Stimulated activated naive CD4-positive, alpha-beta T cell treated with Interleukin-2 at 50 U/mL for 16 hours (primary cell): ENCODE measurements around the gene MARCHF9.
A peak's percentile ranks its signal among the peaks of the same experiment; 100 is the strongest.
"Not testable (repeated sequence)": the region's sequence is repeated elsewhere in the genome, so short reads cannot be mapped to it uniquely, and the experiment has no call there.

Experiments
- DNase-seq: peaks from one replicate; lab custom pipeline; 2025; lab: John Stamatoyannopoulos, UW

The MARCHF9 gene

DNA sequence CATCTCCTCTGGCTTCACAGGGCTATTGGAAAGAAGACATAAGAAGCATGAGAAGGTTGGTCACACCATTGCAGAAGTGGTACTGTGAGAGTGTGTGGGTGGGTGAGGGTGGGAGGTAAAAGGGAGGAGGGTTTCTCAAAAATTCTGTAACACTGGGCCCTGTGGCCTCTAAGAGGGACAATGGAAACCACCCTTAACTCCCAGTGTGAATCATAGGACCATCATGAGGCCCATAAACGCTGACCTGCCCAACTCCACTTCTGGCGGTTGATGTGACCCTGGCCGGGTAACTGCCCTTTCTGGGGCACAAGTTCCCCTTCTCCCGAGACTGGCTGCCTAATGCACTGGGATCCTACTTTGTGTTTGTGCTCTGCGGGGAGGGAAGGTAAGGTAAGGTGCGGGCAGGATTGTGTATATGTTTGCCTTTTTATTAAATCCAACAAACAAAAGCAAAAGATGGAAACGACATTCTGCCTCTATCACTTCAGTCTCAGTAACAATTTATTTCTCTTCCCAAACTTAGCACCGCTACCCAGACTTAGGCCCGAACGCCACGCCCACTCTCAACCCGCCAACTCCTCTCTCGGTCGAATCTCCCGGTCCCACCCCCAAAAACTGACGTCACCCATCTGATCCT is 16.5 kb downstream of the MARCHF9 start:
- DNase-seq, result peak; percentile 90

DNA sequence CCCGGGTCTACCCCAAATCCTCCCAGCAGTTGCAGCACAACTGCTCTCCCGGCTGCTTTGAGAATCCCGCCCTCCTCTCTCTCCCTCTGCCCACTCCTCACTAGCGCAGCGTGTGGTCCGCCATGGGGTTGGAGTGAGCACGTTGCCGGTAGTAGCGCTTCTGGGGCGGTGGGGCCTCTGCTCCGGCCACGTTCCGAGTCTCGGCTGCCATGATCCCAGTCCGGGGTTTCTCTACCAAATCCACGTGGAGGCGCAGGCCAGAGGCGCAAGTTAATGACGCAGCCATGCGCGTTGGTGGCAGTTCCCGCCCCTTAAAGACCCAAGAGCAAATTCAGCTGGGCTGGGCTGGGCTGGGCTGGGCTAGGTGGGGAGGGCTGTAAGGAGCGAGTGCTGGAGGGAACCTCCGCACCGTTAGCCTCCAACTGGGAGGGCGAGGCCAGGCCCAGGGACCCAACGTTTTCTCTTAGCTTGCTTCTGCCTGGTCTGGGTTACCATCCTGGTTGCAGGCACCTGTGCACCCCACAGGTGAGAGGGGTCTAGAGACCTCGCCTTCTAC is 17.0 kb downstream of the MARCHF9 start, which contains the start of gene METTL1:
Gene METTL1 (minus strand): TSS at position 233 of the 556 bp plus-strand sequence. CDS start 22 bp downstream, at position 211.
- peak; percentile 95 for DNase-seq

- peak; percentile 52 for DNase-seq
These were observed 17.8 kb downstream of the MARCHF9 start, which contains the start of gene EEF1AKMT3 for GRCh38 chr12:57772429-57773322. EEF1AKMT3 (plus strand) TSS chr12:57772614; CDS start chr12:57772725, 111 bp downstream.

DNA sequence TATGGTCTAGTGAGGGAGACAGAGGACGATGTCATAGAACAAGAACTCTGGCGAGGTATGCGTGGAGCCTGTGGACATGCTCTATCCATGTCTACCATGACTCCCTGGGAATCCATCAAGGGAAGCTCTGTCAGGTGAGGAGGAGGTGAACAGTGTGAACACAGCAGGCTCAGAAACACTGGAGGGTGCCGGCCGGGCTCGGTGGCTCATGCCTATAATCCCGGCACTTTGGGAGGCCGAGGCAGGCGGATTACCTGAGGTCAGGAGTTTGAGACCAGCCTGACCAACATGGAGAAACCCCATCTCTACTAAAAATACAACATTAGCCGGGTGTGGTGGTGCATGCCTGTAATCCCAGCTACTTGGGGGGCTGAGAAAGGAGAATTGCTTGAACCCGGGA is 19.7 kb downstream of the MARCHF9 start:
- not testable (repeated sequence) for DNase-seq

DNA sequence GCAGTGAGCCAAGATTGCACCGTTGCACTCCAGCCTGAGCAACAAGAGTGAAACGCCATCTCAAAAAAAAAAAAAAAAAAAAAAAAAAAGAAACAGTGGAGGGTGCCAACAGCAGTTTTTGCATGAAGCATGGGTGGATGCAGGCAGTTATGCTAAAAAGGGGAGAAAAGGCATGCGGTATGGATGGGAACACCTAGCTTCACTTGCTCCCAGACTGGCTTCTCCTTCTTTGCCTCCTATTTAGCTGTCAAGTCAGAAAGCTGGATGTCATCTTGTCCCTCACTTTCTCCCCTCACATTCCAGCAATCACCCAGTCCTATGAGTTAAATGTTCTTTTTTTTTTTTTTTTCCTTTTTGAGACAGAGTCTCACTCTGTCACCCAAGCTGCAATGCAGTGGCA is 20.1 kb downstream of the MARCHF9 start:
- no peak for DNase-seq

DNA sequence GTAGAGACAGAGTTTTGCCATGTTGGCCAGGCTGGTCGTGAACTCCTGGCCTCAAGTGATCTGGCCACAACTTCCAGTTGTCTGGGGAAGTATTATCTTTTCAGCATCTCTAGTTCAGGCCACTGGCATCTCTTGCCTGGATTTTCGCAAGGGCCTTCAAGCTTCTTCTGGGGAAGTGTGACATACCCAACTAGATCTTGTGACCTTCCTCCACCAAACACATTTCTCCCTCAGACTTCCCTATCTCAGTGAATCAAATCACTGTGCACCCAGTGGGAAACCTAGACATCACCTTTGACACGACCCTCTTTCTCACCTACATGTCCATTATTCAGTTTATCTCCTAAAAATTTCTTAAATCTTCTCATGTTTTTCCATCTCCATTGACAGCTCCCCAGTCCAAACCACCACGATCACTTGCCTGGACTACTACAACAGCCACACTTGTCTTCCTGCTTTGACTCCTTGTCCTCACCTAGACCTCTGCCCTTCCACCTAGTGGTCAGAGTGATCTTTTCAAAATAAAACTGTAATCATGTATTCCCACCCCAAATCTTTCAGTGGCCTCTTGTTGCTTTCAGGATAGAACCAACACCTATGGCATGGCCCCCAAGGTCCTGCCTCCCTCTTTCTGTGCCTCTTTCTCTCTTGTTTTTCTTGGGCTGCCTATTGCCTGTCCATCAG is 20.8 kb downstream of the MARCHF9 start:
- no peak for DNase-seq

GRCh38 chr12:57776247-57776587 is 21.3 kb downstream of the MARCHF9 start:
- DNase-seq, result no peak

GRCh38 chr12:57777367-57777766 is 22.5 kb downstream of the MARCHF9 start:
- no peak for DNase-seq

DNA sequence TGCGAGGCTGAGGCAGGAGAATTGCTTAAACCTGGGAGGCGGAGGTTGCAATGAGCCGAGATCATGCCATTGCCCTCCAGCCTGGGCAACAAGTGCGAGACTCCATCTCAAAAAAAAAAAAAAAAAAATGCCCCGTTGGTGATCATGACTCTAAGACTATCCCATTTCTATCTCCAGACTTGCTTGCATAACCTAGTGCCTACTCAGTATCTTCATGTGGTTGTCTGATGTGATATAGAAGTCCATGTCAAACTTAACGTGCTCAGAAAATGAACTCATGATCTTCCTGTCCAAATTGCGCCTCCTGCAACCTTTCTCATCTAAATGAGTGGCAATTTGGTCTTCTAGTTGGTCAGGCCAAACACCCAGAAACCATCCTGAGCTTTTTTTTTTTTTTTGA is 23.0 kb downstream of the MARCHF9 start:
- DNase-seq, result no peak

DNA sequence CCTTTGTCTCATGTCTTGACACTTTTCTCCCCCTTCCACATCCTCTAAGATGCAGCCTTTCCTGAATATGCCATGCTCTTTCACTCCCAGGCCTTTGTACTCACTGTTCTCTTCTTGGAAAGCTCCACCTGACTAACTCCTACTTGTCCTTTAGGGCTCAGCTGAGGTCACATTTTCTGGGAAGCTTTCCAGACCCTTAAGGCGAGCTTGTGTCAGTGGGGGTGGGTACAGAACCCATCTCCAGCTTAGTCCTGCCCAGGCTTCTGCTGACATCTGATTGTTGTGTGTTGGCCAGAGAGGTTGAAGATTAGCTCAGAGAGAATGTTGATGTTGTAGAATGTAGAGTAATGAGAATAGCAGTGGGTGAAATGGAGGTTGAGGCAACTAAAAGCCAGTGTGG is 24.8 kb downstream of the MARCHF9 start:
- no peak for DNase-seq

DNA sequence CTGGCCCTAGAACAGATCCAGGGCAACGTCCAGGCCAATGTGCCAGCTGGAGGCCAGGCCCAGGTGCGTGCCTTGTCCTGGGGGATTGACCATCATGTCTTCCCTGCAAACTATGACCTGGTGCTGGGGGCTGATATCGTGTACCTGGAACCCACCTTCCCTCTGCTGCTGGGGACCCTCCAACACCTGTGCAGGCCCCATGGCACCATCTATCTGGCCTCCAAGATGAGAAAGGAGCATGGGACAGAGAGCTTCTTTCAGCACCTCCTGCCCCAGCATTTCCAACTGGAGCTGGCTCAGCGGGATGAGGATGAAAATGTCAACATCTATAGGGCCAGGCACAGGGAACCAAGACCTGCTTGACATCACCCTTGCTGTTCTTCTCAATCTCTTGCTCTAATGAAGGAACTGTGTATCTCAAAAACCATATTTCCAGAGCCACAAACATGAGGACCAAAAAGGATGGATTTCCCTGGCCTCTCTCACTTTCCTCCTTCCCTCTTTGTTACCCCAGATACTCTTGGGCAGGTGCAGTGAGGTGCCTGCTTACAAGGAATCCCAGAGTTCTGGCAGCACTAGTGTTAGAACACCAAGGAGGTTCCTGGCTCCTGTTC is 25.5 kb downstream of the MARCHF9 start:
- no peak for DNase-seq

- no peak for DNase-seq
These were observed 26.3 kb downstream of the MARCHF9 start for GRCh38 chr12:57781244-57781643.

DNA sequence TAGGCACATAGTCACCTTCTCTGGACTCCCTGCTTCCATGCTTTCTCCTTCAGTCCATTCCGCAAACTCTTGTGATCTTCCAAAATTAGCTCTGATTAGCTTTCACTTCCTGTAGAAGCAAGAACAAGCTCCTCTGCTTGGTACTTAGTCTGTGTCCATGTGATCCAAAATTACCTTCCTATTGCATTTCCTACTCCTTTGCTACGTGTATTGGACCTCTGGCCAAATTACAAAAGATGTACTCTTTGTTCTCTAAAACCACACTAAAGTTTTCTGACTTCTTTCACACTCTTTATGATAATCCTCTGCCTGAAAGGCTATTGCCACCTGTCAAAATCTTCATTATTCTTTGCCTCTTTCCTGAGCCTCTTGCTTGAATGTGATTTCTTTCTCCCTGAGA is 26.9 kb downstream of the MARCHF9 start:
- DNase-seq, result no peak

GRCh38 chr12:57782243-57782607 is 27.3 kb downstream of the MARCHF9 start:
- DNase-seq, result no peak

DNA sequence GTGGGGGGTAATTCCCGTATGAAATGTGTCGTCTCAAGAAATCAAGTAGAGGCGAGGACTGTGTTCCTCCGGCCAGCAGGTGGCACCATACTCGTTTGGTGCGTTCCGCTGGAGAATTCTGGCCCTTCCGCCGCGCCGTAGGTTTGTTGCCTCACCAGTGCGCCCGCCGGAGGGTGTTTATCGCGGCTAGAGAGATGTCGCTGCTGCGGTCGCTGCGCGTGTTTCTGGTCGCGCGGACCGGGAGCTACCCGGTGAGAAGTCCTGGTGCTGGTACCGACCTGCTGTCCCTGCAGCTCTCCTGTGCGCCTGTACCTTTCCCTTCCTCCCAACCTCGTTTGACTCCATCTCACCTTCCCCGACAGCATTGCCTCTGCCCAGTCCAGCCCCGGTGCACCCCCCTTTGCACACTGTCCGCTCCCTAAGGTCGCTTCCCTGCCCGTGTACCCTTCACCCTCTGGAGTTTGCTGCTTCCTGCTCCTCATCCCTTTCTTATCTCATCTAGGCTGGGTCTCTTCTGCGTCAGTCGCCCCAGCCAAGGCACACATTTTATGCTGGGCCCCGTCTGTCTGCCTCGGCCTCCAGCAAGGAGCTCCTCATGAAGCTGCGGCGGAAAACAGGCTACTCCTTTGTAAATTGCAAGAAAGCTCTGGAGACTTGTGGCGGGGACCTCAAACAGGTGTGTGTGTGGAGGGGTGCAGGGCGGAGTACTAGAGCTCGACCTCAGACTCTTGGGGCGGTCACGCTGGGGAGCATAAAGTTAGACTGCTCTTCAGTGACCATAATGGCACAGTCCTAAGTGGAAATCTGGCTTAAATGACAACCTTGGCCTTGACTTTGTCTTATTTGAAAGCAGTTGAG is 27.9 kb downstream of the MARCHF9 start, which contains the start of gene TSFM:
Gene TSFM (plus strand): TSS at position 180 of the 858 bp plus-strand sequence. CDS start 15 bp downstream, at position 195.
- DNase-seq, result peak; percentile 96

DNA sequence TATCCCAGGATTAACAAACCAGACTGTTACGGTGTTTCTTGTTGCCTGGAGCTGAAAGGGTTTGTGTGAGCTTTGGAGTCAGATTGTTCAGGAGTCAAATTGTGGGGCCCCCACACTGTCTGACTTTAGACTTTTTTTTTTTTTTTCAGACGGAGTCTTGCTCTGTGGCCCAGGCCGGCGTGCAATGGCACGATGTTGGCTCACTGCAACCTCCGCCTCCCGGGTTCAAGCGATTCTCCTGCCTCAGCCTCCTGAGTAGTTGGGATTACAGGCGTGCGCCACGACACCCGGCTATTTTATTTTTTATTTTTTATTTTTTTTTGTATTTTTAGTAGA is 28.5 kb downstream of the MARCHF9 start:
- no peak for DNase-seq

GRCh38 chr12:57783861-57784260 is 29.0 kb downstream of the MARCHF9 start:
- no peak for DNase-seq

GRCh38 chr12:57793920-57794319 is 39.0 kb downstream of the MARCHF9 start:
- no peak for DNase-seq

- DNase-seq, result no peak
These were observed 40.5 kb downstream of the MARCHF9 start for GRCh38 chr12:57795354-57795753.

- no peak for DNase-seq
These were observed 42.1 kb downstream of the MARCHF9 start for GRCh38 chr12:57796996-57797395.

DNA sequence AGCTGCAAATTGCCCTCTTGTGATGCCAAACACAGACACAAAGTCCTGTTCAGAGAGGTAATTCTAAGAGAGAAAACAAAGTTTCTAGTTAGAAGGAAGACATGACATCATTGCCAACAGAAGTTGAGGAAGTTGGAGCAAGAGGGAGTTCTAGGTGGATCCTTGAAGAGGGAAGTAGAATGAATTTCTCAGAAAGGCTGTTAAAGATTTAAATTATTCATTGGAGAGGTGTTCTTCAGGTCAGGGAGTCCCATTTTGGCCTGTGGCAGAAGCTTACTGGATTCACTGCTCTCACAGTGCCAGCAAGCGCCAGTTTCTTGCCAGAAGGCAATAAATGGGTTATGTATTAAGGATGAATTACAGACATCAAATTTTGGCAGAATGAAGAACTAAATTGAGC is 43.0 kb downstream of the MARCHF9 start:
- DNase-seq, result no peak
